Measurements from ENCODE around the gene KCNJ5. TPM values are rescaled to one million over a fixed set of nuclear protein-coding genes. Genes with fewer than 3 reads are reported as not detected.

KCNJ5 gene
- polyA plus RNA-seq, 1 donor: 3.6 TPM

DNA sequence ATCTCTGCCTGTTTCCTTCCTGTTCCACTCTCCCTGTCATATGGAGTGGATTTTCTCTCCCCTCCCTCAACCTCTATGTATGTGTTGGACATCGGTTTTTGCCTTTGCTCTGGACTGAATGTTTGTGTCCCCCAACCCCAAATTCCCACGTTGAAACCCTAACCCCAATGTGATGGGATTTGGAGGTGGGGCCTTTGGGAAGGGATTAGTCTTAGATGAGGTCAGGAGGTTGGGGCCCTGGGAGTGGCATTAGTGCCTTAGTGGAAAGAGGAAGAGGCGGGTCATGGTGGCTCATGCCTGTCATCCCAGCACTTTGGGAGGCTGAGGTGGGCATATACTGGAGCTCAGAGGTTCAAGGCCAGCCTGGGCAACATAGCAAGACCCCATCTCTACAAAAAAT lies 39.9 kb downstream of the KCNJ5 start:
- DNase-seq: no peak

DNA sequence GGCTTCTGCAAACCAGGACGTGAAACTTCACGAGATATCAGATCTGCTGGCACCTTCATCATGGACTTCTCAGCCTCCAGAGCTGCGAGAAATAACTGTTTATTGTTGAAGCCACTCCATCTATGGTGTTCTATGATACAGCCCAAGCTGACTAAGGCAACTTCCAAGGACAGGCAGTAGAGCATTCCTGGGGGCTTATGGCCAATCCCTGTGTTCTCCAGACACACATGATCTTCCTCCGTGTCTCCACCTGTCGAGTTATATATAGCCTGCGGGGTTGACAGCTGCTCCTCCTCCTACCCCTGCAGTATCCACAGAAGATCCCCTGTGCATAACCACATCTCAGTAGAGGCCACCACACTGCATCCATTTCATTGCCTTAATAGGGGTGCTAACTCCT lies 40.5 kb downstream of the KCNJ5 start:
- no peak for DNase-seq

DNA sequence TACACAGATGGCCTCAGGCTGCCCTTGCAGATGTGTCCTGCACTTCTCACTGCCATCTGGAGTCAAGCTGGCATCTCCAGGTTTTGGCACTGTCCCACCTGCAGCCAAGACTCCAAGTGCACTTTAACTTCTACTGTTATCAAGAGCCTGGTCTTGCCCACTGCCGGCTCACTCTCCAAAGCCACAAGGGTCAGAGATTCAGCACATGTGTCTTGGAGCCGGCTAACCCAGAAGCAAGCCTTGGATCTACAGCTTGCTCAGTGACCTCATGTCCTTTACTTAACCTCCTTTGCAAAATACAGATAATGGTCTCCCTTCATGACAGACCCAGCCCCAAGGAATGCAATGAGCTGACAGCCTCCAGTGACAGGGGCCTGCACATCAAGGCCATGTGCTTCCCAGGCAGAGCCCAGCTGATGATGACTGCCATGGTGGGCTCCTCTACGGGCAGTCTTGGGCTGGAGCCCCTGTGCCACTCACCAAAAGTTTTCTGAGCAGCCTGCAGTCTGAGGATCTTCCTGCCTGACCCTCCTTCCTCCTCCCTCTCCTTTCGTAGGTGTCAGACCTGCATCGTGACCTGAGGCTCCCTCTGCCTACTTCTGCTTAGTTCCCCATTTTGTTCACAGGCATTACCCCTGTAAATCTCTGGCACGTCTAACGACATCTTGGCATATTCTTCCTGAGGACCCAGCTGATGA lies 42.5 kb downstream of the KCNJ5 start:
- DNase-seq: no peak

DNA sequence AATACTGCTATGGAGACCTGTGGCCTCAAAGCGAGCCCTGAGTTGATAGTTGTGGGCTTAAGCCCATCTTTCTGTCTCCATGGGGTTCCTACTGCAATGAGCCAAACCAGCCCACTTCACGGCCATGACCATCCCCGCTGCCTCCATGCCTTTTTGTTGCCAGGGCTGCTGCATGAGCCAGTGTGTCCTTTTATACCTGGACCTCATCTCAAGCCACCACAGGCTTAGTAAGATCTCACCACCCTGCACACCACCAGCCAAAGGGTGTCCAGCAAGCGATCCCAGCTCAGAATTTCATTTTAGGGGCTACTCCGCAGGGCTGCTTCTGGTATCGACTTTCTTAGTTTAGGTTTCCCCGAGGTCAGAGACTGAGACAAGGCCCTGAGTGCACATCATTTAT lies 43.2 kb downstream of the KCNJ5 start:
- DNase-seq: no peak

DNA sequence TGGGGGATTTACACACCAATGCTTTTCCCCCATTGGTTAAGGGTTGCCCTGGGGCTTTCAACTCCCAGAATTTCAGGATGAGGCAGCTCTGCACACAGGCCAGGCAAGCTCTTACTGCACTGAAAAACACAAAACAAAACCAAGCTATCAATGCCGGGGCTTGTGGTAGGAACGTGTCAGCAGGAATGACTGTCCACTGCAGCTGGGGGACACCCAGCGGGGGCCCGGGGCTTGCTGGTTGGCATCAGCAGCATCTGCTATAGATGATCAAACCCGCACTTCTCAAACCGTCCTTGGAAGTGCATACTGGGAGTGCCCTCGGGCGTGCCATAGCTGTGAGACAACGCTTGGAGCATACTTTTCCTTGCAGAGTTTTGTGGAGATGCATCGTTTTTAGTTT lies 43.8 kb downstream of the KCNJ5 start:
- no peak for DNase-seq

DNA sequence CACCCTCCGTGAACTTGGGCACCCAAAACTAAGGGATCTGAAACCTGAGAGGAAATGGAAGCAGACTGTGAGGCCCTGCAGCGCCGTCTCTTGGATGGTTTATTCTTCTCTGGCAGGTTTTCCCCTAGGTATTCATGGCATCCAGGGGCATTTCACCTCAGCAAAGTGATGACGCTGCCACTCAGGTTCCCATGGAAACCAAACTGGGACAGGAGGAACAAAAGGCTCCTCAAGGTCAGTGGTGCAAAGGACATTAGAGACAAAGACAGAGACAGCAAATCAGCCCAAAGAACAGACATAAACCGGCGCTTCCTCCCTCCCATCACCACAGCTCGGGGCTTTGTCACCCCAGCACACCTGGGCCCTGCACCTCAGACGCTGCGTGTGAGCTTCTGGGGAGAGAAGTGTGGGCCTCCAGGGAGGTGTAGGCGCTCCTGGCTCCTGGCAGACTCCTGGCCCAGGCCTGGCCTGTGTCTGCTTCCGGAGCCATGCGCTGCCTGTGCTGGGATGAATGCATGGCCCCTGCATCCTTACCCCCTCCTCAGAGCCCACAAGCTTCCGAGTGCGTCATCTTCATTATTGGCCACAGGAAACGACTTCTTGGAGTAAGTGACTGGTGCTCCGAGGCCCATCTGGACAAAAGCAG lies 45.6 kb downstream of the KCNJ5 start:
- no peak for DNase-seq

DNA sequence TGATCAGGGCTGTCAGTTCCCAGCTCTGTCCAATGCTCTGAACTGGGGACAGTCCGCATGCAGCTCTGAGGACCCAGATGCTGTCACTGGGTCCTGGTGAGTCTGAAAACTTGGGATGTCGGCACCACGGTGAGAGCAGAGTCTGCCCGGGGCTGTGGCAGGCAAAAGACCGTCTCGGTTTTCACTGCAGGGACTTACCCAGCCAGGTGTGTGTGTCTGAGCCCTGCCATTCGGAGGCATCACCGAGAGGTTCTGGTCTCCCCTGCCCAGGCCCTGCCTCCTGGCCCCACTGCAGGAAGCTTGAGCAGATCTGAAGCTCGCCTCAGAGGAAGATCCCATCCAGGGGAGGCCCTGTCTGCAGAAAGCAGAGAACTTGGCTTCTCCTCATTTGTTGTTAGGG lies 46.3 kb downstream of the KCNJ5 start:
- no peak for DNase-seq

DNA sequence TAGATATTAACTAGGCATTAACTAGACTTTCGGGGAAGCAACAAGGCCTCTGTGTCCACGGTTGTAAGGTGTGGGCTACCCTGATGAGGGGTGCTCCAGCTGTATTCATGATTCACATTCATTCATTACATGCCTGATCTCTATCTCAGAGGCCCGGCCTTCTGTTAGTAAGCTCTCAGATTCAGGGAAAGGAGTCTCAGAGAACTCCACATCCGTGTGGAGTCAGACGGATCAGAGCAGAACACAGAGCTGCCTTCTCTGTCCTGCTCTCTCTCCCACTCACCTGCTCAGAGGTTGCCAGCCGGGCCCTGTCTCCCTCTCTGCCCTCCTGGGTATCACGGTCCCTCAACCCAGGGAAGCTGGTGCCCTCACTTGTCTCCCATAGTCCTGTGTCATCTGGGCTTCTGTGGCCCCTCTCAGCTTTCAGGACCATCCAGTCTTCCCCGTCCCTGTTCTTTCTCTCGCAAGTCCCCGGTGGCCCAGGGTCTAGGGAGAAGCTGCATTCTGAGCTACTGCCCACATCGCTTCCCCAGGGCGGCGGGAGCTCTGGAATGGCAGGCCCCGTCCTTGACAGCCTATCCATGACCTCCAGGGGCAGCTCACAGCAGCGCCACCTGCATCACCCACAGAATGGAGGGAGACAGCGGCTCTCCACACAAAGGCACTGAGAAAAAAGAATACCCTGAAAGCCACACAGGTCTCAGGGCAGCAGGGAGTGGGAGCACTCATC lies 47.2 kb downstream of the KCNJ5 start:
- DNase-seq: no peak

DNA sequence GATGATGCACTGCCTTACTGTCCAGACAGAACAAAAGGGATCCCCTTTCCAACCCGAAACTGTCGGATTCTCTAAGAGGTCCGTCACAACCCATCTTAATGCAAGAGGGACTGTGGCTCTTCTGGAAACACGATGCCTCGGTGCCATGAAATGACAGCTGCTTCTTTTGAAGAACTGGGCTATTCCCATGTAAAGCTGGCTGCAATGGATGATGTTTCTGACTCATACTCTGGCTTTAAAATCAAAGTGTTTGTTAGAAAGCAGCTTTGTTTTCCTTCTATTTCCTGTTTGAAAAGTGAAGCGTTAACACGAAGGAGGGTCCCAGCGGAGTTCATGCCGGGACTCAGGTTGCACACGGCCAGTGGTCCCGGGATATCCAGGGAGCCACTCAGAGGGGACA lies 48.4 kb downstream of the KCNJ5 start:
- no peak for DNase-seq

DNA sequence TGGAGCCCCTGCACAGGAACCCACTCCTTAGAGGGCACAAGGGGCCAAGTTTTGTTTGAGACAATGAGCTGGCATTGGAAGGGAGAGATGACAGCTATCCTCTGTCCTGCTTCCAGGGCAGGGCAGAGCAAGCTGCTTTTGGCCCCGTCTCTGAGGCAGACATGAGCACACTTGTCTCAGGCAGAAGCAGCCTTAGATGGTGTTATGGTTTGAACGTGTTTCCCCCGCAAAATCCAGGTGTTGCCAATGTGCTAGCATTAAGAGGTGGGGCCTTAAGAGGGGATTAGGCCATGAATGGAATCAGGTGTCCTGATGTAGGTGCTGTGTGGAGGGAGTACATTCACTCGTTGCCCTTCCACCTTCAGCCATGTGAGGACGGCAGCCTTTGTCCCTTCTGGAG lies 49.0 kb downstream of the KCNJ5 start:
- DNase-seq: no peak

DNA sequence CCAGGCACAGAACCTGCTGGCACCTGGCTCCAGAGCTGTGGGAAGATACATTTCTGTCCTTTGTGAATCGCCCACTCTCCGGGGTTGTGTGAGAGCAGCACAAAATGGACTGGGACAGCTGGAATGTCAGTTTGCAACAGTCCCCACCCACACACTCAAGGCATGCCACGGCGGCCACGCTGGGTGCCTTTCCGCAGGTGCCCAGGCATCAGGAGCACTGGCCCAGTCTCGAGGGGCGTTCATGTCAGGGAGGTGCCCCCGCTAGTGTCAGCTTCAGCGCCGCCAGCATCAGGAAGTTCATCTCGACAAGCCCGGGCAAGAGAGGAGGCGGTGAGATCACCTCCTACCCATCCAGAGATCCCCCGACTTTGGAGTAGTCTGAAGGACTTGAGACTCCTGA lies 49.4 kb downstream of the KCNJ5 start:
- no peak for DNase-seq

DNA sequence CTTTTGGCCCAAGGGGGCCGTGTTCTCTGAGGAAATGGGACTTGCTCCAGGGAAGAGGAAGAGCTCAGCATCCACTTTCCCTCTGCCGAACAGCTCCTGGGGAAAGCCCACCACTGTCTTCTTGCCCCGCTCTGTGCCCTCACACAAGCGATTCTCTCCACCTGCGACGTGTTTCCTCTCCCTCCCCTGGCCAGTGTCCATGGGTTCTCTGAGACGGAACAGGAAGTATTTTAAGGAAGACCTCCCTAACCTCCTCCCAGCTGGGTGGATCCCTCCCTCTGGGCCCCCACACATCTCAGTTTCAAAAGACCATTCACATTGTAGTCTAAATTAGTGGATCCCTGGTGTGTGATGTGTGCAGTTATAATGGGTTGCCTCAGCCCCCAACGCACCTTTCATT lies 50.0 kb downstream of the KCNJ5 start:
- DNase-seq: no peak

DNA sequence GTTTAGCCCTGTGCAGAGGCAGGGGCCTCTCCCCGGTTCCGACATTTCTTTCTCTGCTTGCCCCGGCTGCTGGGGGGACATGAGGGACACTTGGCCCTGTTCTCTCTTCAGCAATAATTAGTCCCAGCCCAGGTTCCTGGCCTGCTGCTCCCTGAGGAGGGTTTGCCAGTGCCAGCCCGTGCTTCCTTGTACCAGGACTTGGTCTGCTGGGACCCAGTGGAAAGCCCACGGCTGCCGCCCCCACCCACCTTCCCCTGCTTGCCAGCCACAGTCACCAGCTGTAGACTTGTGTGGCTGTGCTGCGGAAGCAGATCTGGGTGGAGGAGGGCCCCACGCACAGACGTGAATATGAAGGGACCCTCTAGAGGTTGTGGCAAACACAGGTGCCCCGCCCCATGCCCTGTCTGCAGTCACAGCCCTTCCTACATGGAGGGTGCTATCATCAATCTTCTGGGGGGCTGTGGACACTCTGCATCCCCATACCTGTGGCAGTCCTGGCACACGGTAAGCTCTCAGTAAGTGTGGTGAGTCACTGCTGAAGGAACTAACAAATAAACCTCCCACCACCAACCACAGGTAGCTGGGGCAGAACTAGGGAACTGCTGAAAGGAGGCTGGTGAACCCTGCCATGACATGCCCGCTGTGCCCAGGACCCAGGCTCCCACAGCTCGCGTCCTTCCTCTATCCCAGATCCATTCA lies 50.6 kb downstream of the KCNJ5 start:
- DNase-seq: no peak

DNA sequence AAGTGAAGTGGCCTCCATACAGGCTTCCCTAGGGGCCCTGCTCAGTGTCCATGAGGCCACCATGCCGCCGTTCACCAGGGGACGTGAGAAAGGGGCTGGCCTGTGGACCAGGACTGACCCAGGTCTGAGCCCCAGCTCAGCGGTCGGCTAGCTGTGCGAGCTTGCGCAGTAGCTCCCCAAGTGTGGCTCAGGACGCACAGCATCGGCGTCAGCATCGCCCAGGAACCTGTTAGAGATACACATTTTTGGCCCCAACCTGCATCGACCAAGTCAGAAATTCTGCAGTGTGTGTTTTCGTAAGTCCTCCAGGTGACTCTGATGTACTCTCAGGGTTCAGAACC lies 51.1 kb downstream of the KCNJ5 start:
- no peak for DNase-seq

DNA sequence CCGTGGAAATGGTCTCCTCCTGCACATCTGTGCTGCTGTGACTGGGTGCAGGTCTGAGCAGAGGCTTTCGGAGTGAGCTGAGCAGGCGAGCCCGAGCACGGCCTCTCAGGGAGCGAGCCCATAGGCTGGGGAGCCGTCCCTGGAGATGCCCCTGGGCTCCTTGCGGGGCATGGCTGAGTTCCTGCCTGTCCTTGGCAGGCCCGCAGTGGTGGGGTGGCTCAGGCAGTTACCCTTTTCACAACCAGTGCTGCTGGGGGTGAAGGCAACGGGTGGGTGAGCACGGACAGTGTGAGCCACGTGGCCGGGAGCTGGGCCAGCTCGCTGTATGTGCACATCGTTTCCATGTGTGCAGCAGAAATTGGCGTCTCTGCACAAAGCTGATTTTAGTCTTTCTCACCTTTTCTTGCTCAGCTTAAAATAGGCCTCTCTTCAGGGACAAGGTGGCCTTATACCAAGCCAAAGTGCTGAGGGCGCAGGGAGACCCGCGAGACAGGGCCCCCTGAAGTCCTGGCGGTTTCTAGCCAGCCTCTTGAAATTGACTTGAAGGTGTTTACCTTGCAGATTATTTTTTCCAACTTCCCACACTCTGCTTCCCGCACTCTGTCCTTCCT lies 51.8 kb downstream of the KCNJ5 start, which contains the start of gene TP53AIP1:
Gene TP53AIP1, minus strand, starts transcription at position 55 of the 611 bp plus-strand sequence. CDS start 5,053 bp downstream, outside the sequence.
- DNase-seq: no peak

DNA sequence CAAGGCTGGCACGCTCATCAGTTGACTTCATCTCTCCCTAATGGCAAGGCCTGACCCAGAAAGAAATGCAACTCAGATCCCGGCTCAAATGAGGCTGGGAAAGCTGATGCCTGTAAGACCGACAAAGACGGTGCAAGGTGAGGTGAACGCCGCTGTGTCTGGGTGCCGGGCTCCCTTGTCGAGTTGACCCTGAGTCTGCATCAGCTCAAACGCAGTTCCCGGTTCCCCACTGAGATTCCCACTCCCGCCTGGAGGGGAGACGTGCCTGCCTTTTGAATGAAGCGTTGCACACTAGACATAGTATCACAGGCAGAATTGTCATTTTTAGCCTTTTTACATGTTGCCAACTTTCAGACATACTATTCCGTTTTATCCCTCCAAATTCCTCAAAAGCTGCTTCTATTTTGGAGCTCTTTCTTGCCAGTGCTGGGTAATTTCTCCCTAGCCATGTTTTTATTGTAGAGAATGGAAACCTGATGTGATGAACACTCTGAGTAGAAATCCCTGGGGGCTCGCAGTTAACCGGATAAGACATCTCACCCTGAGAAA lies 52.3 kb downstream of the KCNJ5 start:
- no peak for DNase-seq

DNA sequence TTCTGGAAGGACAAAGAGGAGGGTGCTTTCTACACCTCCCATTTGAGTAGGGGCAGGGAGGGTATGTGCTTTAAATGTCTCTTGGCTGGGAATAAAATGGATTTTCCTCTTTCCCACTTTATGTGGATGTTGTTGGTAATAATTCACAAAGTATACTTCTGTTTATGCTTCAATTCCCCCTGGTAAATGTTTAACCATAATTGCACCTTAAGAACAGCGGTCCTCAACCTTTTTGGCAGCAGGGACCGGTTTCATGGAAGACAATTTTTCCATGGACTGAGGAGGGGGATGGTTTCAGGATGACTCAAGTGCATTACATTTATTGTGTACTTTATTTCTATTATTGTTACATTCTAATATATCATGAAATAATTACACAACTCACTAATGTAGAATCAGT lies 55.5 kb downstream of the KCNJ5 start:
- DNase-seq: no peak

DNA sequence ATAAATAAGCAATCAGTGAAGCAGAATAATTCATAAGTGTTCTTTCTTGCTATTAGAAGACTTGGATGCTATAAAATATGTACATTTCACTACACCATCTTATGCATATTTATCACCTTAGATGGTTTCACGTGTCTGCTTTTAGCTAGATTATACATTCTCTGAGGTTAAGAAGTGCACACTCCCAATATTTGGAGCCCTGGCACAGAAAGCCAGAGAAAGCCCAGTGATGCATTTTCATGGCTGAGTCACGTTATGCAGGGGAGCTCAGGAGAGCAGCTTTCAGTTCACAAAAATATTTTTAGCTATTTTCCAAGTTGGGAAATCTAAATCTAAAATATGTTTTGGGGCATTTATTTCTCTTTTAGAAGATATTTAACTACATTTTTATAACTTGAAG lies 56.6 kb downstream of the KCNJ5 start:
- no peak for DNase-seq

DNA sequence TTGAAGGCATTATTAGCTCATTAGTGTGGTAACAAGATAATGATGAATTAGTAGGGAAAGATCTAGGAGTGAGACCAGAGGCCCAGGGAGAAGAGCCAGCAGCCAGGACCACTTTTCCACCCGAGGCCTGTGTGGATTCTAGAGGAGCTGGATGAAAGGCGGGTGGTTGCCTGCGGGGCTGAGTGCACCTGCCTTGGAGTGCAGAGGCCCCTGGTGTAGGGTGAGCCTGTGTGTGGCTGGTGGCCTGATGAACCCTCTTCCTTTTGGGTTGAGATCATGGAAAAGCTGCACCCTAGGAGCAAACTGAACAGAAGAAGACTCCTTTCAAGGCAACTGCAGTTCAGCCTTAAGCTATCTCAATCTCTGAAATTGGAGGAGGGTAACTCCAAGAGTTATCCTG lies 57.4 kb downstream of the KCNJ5 start:
- no peak for DNase-seq

DNA sequence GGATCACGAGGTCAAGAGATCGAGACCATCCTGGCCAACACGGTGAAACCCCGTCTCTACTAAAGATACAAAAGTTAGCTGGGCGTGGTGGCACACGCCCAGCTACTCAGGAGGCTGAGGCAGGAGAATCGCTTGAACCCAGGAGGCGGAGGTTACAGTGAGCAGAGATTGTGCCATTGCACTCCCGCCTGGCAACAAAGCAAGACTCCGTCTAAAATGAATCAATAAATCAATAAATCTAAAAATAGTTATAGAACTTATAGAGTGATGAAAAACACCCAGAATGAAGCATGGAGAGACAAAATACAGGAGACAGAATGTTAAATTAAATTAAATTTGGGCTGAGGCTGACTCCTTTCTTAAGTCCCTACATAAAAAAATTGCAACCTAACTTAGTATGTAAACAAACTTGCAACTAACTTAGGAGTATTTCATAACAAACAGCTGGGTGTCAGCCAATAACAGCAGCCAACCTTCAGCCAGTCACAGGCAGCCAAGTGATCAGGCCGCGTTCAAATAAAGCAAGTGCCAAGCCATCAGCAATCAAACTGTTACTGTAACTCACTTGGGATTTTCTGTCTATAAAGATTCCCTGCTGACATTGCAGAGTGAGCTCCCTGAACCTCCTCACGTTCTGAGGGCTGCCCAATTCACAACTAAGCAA lies 58.8 kb downstream of the KCNJ5 start:
- DNase-seq: no peak

DNA sequence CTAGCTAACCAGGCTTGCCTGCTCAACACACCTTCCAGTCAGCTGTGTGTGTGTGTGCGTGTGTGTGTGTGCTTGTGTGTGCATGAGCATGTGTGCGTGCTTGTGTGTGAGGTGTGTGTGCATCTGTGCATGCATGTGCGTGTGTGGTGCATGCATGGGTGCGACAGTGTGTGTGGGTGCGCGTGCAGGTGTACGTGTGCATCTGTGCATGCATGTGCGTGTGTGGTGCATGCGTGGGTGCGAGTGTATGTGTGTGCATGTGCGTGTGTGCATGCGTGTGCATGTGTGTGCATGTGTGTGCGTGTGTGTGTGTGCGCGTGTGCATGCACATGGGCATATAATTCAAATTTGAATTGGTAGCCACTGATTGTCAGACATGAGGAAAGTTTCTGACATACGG lies 62.0 kb downstream of the KCNJ5 start:
- DNase-seq: no peak

DNA sequence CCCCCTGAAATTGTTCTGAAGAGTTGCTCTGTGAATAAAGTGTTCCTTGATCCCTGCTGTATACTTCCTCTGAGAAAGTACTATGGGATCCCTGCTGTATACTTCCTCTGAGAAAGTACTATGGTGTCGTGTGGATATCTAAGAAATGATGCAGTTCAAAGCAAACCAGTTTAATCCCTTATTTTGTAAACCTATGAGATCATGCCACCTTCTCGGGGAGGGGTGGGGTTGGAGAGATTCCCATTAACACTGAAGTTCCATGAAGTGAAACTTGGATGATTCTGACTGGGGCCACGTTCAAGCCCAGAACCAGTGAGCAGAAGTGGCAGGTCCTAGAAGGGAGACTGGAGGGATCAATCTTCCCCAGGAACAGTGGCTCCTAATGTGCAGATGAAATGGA lies 64.5 kb downstream of the KCNJ5 start:
- DNase-seq: no peak

Data from left kidney (tissue), 2 donors.